ENCODE data around the gene LITAF.
"Not testable (repeated sequence)": the region's sequence is repeated elsewhere in the genome, so short reads cannot be mapped to it uniquely, and the experiment has no call there.

The LITAF gene

DNA sequence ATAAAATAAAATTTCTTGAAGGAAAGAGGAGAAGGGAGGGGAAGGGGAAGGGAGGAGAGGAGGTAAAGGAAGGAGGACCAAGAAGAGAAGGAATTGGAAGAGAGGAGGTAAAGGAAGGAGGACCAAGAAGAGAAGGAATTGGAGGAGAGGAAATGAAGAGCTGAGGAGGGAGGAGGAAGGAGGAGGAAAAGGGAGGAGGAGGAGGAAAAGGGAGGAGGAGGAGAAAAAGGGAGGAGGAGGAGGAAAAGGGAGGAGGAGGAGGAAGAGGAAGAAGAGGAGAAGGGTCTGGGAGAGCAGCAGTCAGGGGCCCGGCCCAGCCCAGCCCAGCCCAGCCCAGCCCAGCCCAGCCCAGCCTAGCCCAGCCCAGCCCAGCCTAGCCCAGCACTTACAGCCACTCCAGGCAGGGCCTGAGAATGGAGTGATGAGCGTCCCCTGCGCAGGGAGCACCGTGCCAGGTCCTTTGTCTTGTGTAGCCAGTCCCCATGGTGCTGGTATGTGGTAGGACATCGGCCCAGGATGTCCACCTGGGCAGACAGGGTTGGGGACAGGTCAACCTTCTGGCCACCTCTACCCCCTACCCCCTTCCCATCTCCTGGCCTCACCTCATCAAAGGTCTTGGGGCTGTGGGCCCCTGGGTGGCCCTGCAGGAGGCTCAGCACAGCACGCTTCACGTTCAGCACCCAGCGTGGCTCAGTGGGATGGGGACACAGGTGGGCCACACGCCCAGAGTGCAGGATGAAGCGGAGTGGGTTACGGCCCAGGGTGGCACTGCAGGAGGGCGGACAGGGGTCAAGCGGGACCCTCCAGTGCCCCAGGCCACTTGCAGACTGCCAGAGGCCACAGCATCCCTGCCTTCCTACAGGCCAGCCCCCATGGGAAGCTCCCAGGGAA, 70.9 kb downstream of the LITAF start:
- DNase-seq, result no peak

DNA sequence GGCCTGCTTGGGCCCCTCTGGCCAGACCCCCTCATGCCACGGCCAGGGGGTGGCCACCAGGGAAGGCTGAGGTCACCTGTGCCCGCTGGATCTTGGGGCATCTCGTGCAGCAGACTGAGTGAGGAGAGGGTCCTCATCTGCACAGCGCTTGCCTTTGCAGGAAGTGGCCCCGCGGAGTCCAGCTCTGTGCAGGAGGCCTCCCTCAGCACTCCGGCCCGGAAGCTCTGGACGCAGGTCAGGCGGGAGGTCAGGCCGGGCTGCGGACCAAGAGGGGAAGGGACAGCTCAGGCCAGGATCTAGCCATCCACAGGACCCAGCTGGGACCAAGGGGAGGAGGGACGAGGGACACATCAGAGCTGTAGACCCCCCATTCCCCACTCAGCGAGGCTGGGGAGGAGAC, 72.4 kb downstream of the LITAF start:
- DNase-seq, result no peak

DNA sequence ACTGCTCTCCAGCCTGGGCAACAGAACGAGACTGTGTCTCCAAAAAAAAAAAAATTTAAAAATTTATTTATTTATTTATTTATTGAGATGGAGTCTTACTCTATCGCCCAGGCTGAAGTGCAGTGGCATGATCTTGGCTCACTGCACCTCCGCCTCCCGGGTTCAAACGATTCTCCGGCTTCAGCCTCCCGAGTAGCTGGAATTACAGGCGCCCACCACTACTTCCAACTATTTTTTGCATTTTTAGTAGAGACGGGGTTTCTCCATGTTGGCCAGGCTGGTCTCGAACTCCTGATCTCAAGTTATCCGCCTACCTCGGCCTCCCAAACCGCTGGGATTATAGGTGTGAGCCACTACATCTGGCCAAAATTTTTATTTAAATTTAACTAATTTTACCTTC, 73.4 kb downstream of the LITAF start:
- not testable (repeated sequence) for DNase-seq

DNA sequence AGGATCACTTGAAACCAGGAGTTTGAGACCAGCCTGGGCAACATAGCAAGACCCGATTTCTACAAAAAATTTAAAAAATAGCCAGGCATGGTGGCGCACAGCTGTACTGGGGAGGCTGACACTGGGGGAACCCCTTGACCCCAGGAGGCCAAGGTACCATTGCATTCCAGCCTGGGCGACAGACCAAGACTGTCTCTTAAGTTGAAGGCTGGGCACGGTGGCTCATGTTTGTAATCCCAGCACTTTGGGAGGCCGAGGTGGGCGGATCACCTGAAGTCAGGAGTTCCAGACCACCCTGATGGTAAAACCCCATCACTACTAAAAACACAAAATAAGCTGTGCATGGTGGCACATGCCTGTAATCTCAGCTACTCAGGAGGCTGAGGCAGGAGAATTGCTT, 74.9 kb downstream of the LITAF start:
- DNase-seq, result no peak

DNA sequence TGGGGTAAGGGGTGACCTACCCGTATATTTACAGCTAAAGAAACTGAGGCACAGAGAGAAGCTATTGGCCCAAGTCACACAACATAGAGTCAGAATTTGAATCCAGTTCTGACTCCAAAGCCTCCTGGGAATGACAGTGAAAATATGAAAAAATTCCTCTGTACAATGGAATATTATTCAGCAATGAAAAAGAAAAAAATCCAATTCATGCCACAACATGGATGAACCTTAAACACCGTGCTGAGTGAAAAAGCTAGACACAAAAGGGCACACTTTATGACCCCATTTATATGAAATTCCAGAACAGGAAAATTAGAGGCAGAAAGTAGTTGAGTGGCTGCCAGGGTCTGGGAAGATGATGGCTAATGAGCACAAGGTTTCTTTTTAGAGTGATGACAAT, 75.4 kb downstream of the LITAF start:
- DNase-seq, result no peak

DNA sequence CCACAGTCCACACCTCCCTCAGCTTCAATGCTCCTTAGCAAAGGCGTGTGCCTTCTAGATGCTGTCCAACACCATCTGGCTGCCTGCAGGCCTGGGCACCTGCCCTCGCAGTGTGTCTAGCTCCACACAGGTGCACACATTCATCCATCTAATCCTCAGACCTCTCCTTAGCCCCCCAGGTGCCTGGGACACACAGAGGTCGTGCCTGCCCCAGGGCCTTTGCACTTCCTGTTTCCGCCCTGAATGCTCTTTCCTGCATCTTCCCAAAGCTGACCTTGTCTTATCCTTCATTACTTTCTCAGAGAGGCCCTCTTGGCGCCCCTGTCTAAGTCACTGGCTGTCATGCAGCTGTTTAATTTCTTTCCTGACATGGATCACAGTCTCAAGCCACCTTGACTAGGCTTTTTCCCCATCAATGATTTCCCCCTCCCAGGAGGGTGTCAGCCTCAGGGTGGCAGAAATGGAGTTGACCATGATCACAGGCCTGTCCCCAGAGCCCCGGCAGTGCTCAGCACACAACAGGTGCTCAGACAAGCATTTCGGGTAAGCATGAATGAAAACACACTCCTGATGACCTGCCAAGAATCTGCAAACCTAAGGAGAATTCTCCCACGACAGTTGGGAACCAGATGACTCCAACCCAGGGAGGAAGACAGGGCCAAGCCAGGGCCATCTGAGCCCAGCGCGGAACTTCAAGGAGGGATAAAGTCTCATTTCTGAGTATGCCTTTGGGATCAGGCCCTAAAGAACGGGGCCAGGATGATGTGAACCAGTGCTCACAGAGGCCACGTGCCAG, 76.3 kb downstream of the LITAF start:
- no peak for DNase-seq

DNA sequence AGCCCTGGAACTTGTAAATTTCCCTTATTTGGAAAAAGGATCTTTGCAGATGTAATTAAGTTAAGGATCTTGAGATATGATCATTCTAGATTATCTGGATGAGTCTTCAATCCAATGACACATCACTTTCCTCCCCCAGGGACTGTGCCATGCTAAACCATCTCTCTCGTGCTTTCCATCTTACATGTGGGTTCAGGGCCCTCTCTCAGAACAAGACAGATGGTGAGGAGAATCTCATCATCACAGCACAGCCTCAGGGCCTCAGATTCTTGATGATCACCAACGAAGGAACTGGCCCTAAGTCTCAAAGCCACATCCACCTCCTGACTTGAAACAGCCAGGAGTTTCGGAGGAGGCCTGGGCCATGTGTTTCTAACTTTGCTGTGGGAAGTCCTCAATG, 78.7 kb downstream of the LITAF start:
- DNase-seq, result no peak

DNA sequence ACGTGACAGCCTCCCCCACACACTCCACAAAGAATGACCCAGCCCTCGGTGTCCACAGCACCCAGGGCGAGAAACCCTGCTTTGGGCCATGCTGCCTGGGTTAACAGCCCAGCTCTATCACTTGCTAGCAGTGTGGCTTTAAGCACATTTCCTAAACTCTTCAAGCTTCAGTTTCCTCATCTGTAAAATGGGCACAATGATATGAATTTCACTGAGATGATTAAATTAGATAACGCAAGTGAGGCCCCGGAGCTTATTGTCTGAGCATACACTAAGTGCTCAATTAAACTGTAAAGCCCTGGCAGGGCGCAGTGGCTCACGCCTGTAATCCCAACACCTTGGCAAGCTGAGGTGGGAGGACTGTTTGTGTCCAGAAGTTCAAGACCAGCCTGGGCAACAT, 79.4 kb downstream of the LITAF start:
- no peak for DNase-seq

DNA sequence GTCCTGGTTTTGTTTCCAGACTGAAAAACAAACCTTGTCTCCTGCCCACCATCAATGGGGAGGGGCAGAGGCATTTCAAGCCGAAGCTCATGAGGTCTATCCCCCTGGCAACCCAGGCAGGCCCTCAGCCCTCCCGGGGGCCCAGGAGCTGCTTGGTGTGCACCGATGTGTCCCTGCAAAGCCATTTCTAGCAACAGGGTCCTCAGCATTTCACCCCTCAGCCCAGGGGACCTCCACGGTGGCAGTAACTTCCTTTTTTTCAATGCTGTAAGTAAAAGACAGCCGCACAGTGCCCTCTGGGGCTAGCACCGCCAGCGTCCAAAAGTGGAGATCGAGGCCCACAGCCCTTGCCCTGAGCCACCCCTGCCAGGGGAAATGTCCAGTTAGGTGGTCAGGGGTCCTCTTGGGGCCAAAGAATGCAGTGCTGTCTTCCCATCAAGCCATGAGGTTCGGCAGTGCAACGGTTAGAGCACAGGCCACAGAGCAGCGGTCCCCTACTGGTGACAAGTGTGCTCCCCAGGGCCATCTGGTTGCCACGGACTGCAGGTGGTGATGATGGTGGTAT, 79.9 kb downstream of the LITAF start:
- peak; percentile 22 for DNase-seq

DNA sequence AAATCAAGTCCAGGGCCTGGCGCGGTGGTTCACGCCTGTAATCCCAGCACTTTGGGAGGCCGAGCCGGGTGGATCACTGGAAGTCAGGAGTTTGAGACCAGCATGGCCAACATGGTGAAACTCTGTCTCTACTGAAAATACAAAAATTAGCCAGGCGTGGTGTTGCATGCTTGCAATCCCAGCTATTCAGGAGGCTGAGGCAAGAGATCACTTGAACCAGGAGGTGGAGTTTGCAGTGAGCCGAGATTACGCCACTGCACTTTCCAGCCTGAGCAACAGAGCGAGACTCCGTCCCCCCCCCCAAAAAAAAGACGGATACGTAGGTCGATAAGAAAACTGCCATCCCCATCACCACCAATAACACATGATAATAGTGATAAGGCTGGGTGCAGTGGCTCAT, 82.5 kb downstream of the LITAF start:
- DNase-seq, result not testable (repeated sequence)

DNA sequence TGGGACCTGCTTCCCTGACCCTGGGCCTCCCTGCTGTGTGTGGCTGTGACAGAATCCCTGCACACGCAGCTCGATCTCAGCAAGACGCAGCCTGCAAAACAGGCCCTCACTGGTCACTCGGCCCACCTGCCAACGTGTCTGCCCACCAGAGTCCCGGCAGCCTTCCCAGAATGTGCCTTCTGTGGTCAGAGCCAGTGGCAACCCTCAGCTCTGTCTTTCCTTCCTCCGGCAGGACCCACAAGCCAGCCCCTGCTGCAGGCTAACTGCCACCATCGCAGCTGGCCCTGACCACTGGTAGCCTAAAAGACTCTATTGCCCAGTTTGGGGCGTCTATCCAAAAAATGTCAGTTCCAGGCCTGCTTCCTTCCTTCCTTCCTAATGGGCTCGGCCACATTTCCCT, 83.2 kb downstream of the LITAF start:
- DNase-seq, result no peak

DNA sequence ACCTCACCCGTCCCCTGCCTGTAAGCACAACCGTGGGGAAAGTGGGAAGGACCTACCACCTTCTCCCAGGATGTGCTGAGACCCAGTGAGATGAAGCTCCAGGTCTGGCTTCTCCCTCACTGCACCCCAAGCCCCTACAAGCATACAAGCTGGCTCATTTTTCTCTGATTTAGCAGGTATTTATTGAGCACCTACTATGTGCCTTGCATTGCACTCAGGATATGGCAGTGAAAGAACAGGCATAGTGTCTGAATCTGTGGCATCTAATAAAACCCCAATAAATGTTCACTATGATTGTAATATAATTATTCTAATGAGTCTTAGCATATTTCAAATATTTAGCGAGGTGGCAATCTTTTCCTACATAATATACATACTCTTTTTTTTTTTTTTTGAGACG, 84.5 kb downstream of the LITAF start:
- DNase-seq, result no peak

DNA sequence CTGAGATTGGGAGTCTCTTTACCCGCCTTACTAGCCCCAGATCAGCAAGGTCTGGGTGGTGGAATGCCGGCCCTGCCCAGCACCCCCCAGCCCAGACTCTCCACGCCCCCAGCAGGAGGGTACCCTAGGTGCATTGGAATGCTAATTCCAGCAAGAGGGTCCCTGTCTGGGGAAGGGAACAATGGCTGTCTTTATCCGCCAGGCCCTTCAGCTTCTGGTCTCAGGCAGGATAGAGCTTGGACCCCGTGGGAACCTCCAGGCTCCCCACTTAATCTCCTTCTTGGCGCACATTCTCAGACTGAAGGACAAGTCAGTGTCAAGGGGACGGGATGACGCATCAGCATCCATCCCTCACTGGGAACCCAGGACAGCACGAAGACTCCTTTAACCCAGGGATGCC, 85.1 kb downstream of the LITAF start:
- DNase-seq, result no peak

DNA sequence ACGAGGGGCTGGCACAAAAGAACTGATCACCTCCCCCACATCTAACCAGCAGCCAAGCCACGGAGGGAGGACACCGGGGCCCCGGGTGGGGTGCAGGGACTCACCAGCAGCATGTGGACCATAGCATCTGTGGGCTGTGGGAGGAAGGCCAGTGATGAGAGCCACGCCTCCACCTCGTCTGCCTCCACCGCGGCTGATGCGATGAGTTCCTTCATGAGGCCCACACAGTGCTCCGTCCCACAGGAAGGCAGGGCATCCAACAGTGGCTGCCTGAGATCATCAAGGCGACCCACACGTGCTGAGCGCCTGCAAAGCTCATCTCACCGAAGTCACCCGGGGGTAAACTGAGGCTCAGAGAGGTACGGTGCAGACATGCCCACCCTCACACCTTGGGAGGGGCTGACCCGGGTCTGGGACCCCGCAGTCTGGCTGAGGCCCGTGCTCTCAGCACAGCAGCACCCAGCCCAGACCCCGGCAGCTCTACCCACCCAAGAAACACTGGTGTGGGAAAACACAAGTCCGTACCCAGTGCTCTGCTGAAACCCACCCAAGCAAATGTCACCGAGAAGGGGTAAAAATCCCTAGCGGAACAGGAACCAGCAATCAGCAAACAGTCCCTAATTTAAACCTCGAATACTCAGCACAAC, 85.9 kb downstream of the LITAF start:
- DNase-seq, result no peak

DNA sequence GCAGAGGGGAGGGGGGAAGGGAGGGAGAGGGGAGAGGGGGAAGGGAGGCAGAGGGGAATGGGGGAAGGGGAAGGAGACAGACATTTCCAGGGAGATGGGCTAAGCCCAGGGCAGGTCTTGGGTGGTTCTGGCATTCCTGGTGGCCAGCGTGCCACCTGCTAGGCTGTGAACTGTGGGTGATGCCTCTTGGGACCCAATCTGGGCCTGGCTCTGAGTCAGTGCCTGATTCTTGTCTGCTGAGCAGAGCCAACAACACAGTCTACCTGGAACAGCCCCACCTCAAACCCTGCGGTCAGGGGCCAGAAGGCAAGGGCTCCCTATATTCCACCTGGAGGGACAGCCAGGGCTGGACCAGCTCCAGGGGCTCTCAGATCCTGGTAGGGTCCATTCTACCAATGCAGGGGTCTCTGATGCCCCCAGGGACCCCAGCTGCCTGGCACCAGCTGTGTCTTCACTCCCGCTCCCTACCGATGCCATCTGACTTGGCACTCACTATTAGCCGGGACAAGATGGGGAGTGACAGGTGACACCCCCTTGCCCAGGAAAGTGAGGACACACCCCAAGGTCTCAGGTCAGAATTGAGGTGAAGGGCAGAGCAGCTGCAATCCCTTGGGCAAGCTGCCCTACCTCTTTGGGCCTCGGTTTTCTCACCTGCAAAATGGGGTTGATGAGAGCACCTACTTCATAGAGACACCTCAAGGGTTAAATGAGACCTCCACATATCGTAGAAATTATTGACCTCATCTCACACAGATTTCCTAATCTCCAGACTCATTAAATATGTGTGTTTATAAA, 87.2 kb downstream of the LITAF start:
- no peak for DNase-seq

DNA sequence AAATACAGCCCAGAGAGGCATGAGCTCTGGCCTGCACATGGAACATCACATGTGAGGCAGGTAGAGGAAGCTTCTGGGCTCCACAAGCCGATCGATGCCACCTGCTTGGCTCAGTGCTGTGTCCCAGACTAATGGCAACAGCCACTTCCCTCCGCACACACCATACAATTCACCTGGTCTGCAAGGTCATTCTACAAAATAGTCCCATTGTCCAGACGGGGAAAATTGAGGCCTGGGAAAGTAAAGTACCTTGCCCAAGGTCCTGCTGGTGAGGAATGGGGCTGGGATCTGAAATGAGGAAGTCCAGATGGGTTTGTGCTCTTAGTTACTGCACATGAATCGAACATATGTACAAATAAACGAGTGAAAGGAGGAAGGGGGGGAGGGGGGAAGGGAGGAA, 88.0 kb downstream of the LITAF start:
- peak; percentile 38 for DNase-seq

DNA sequence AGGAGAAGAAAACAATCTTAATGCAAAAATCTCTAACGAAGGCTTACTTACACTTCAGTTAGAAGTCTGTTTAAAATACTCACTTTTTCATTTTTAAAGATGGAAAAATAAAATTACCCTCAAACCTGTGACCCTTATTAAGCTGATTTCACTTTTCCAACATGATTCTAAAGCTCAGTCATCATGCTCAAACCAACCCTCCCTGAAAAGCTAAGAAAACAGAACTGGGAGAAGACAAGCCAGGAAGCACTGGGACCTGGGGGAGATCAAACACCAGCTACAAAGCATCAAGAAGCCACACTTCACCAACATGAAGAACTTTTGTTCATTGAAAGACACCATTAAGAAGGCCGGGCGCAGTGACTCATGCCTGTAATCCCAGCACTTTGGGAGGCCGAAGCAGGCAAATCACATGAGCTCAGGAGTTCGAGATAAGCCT, 88.8 kb downstream of the LITAF start:
- DNase-seq, result peak; percentile 16
